Tibial nerve (tissue), 4 donors: Measurements from ENCODE around the gene TTC12. TPM values are rescaled to one million over a fixed set of nuclear protein-coding genes. Genes with fewer than 3 reads are reported as not detected.

Experiments used
- DNase-seq, 2 donors: peaks; one replicate each; pipeline ENCODE4 v3.0.0-alpha.2; 2019; ENCODE audit warnings: low spot score in 2 of 2
- H3K27ac ChIP-seq, 4 donors: fragments of 200-600 bp; sonication (generic) in 3 of 4; one replicate each; pipeline ENCODE4 v1.5.1; 2017 to 2019; ENCODE audit warnings: mild to moderate bottlenecking in 1 of 4
- H3K27me3 ChIP-seq, 2 donors: fragments of 200-600 bp; sonication (generic) in 1 of 2; one replicate each; pipeline versions ENCODE4 v1.5.1 to v1.6.0; 2017 to 2019
- H3K36me3 ChIP-seq, 3 donors: fragments of 200-600 bp; sonication (generic); one replicate each; pipeline ENCODE4 v1.5.1; 2018 to 2019
- H3K4me1 ChIP-seq, 4 donors: fragments of 200-600 bp; sonication (generic) in 3 of 4; one replicate each; pipeline ENCODE4 v1.5.1; 2017 to 2019
- H3K4me3 ChIP-seq, 4 donors: fragments of 200-600 bp; sonication (generic) in 3 of 4; one replicate each; pipeline ENCODE4 v1.5.1; 2017 to 2019; ENCODE audit warnings: mild to moderate bottlenecking in 1 of 4, moderate library complexity in 1 of 4
- H3K9me3 ChIP-seq, 4 donors: fragments of 200-600 bp; sonication (generic) in 3 of 4; one replicate each; pipeline ENCODE4 v1.5.1; 2017 to 2019
- CTCF ChIP-seq, 5 experiments: fragments of 200-600 bp in 3 of 5; fragments of 450-650 bp in 2 of 5; sonication (generic) in 3 of 5; IDR thresholded peaks; one replicate each; pipeline ENCODE4 v1.5.1; 2016 to 2019; ENCODE audit warnings: antibody characterized with exemption in 5 of 5, mild to moderate bottlenecking in 3 of 5, moderate library complexity in 2 of 5
- EP300 ChIP-seq, 2 donors: sonication (generic); formaldehyde crosslinking; IDR thresholded peaks; one replicate each; pipeline ENCODE4 v1.6.1; 2017; ENCODE audit warnings: antibody characterized with exemption in 2 of 2, mild to moderate bottlenecking in 1 of 2
- POLR2A ChIP-seq, 2 donors: fragments of 450-650 bp; IDR thresholded peaks; one replicate each; pipeline ENCODE4 v1.6.1; 2017; ENCODE audit warnings: antibody characterized with exemption in 2 of 2, mild to moderate bottlenecking in 2 of 2, moderate library complexity in 2 of 2
- WGBS, 2 donors: methylation state at CpG; one replicate each; pipeline ENCODE4 v1.1.5; 2018; 5-methylcytosine and 5-hydroxymethylcytosine counted together
- total RNA-seq, 4 donors: library from RNA; depleted of rRNA; stranded (reverse); fragments of >200 nt; gene quantifications; one replicate each; pipeline ENCODE4 v1.1.0, GENCODE V29; 2016

Gene TTC12
- total RNA-seq, 4 donors from 2014 or later: 10.2 to 29.7 (median 23.9) TPM

GRCh38 chr11:113345978-113346377 is 31.6 kb downstream of the TTC12 start:
- no peaks in the 10 kb centered on the region for H3K27me3 ChIP-seq
- no peak for TF ChIP-seq POLR2A (IDR thresholded peaks at IDR 0.05)
- no peak for TF ChIP-seq EP300 (IDR thresholded peaks at IDR 0.05)
- no peak for TF ChIP-seq CTCF (IDR thresholded peaks at IDR 0.05)
- H3K4me1 ChIP-seq: no peaks in the 10 kb centered on the region
- DNase-seq: no peak
- no peak overlapping the region for H3K4me3 ChIP-seq
- no peak overlapping the region for H3K27ac ChIP-seq
- no peaks in the 10 kb centered on the region for H3K9me3 ChIP-seq
- H3K36me3 ChIP-seq: peaks cover 0 to 86% (median 11%) of the 10 kb centered on the region in 3 donors
- 49 to 51% methylated on average over 8 of the region's 8 CpGs for WGBS, 2 donors

- Histone ChIP-seq H3K27ac (no peak overlapping the region), H3K27me3 (no peaks in the 10 kb centered on the region), H3K4me3 (no peak overlapping the region), H3K4me1 (no peaks in the 10 kb centered on the region), H3K9me3 (no peaks in the 10 kb centered on the region), H3K36me3 (peaks cover 0 to 84% (median 11%) of the 10 kb centered on the region in 3 donors)
- WGBS, 2 donors: 94 to 96% methylated on average over 3 of the region's 3 CpGs
- no peak for DNase-seq
- TF ChIP-seq CTCF (IDR thresholded peaks at IDR 0.05) (no peak), EP300 (IDR thresholded peaks at IDR 0.05) (no peak), POLR2A (IDR thresholded peaks at IDR 0.05) (no peak)
Observed at GRCh38 chr11:113349528-113349927, 35.1 kb downstream of the TTC12 start.

- no peak for DNase-seq
- H3K27me3 ChIP-seq: no peaks in the 10 kb centered on the region
- 79% methylated on average over 11 of the region's 11 CpGs for WGBS, 2 donors
- H3K4me3 ChIP-seq: no peak overlapping the region
- no peak overlapping the region for H3K27ac ChIP-seq
- no peaks in the 10 kb centered on the region for H3K4me1 ChIP-seq
- TF ChIP-seq CTCF (IDR thresholded peaks at IDR 0.05) (no peak), POLR2A (IDR thresholded peaks at IDR 0.05) (no peak), EP300 (IDR thresholded peaks at IDR 0.05) (no peak)
- H3K36me3 ChIP-seq: peaks cover 0 to 86% (median 14%) of the 10 kb centered on the region in 3 donors
- H3K9me3 ChIP-seq: peaks cover 0 to 8% (median 0%) of the 10 kb centered on the region in 4 donors
Observed at GRCh38 chr11:113350336-113351067, 36.1 kb downstream of the TTC12 start.

GRCh38 chr11:113351068-113351450 is 36.7 kb downstream of the TTC12 start:
- Histone ChIP-seq H3K36me3 (peaks cover 0 to 86% (median 19%) of the 10 kb centered on the region in 3 donors), H3K4me3 (no peak overlapping the region), H3K27ac (no peak overlapping the region), H3K4me1 (no peaks in the 10 kb centered on the region), H3K27me3 (no peaks in the 10 kb centered on the region), H3K9me3 (peaks cover 0 to 14% (median 0%) of the 10 kb centered on the region in 4 donors)
- 76 to 84% methylated on average over 3 of the region's 3 CpGs for WGBS, 2 donors
- TF ChIP-seq EP300 (IDR thresholded peaks at IDR 0.05) (no peak), POLR2A (IDR thresholded peaks at IDR 0.05) (no peak), CTCF (IDR thresholded peaks at IDR 0.05) (no peak)
- DNase-seq: no peak

GRCh38 chr11:113351480-113351879 is 37.1 kb downstream of the TTC12 start:
- no peak overlapping the region for H3K27ac ChIP-seq
- WGBS, 2 donors: 81 to 88% methylated on average over 4 of the region's 4 CpGs
- peaks cover 0 to 86% (median 20%) of the 10 kb centered on the region in 3 donors for H3K36me3 ChIP-seq
- H3K27me3 ChIP-seq: no peaks in the 10 kb centered on the region
- H3K4me3 ChIP-seq: no peak overlapping the region
- no peaks in the 10 kb centered on the region for H3K4me1 ChIP-seq
- peaks cover 0 to 18% (median 1%) of the 10 kb centered on the region in 4 donors for H3K9me3 ChIP-seq
- no peak for DNase-seq
- TF ChIP-seq EP300 (IDR thresholded peaks at IDR 0.05): no peak
- TF ChIP-seq CTCF (IDR thresholded peaks at IDR 0.05): no peak
- no peak for TF ChIP-seq POLR2A (IDR thresholded peaks at IDR 0.05)
